ENCODE results near the gene BLCAP. TPM values are rescaled to one million over a fixed set of nuclear protein-coding genes. Genes with fewer than 3 reads are reported as not detected.

BLCAP gene
- total and polyA plus RNA-seq, 2 experiments from 2014 or later, result 62.2 to 64.8 TPM

GRCh38 chr20:37565134-37565811 is 37.6 kb upstream of the BLCAP start:
- Mint-ChIP-seq H3K27me3 (ENCODE audit: insufficient read depth, low read depth, poor library complexity) (peaks cover 6% of the 10 kb centered on the region), H3K27ac (no peak overlapping the region), H3K4me3 (no peak overlapping the region), H3K9me3 (no peaks in the 10 kb centered on the region), H3K4me1 (peaks cover 32% of the 10 kb centered on the region), H3K36me3 (ENCODE audit: low read depth) (no peaks in the 10 kb centered on the region)
- Histone ChIP-seq H3K79me2 (replicated peaks; ENCODE audit: insufficient read depth) (no peaks in the 10 kb centered on the region), H3K9me2 (ENCODE audit: insufficient read depth) (no peaks in the 10 kb centered on the region), H3K27ac (ENCODE audit: low read depth) (no peak overlapping the region), H3K4me1 (ENCODE audit: insufficient read depth) (peaks cover 29% of the 10 kb centered on the region), H3K27me3 (ENCODE audit: insufficient read depth) (no peaks in the 10 kb centered on the region), H3K36me3 (ENCODE audit: insufficient read depth) (no peaks in the 10 kb centered on the region; the same call in 1 of the 2 replicates), H2AFZ (peak overlapping the region; percentile 43; the same call in 1 of the 2 replicates), H4K20me1 (replicated peaks; ENCODE audit: insufficient read depth) (no peaks in the 10 kb centered on the region), H3K4me2 (no peak overlapping the region), H3F3A (replicated peaks; ENCODE audit: low read depth) (no peaks in the 10 kb centered on the region), H3K4me3 (no peak overlapping the region)
- TF ChIP-seq NANOG (IDR thresholded peaks at IDR 0.05; ENCODE audit: borderline replicate concordance) (no peak), CREB1 (CRISPR knock-in tag; IDR thresholded peaks at IDR 0.05; ENCODE audit: low read depth) (no peak), ZNF114 (CRISPR knock-in tag; IDR thresholded peaks at IDR 0.05) (no peak), JUNB (IDR thresholded peaks at IDR 0.05; ENCODE audit: unreplicated experiment) (no peak), ZNF331 (CRISPR knock-in tag; IDR thresholded peaks at IDR 0.05; ENCODE audit: low read depth) (no peak), REST (IDR thresholded peaks at IDR 0.05; ENCODE audit: unreplicated experiment) (no peak), POLR2AphosphoS5 (IDR thresholded peaks at IDR 0.05; ENCODE audit: low read depth) (no peak), STAT1 (IDR thresholded peaks at IDR 0.05; ENCODE audit: unreplicated experiment) (no peak), ETS1 (IDR thresholded peaks at IDR 0.05) (no peak), EZH2 (IDR thresholded peaks at IDR 0.05; ENCODE audit: low read depth, unreplicated experiment) (no peak), EZH2phosphoT487 (IDR thresholded peaks at IDR 0.05; ENCODE audit: unreplicated experiment) (no peak)
- TF ChIP-seq, protein P1, sequence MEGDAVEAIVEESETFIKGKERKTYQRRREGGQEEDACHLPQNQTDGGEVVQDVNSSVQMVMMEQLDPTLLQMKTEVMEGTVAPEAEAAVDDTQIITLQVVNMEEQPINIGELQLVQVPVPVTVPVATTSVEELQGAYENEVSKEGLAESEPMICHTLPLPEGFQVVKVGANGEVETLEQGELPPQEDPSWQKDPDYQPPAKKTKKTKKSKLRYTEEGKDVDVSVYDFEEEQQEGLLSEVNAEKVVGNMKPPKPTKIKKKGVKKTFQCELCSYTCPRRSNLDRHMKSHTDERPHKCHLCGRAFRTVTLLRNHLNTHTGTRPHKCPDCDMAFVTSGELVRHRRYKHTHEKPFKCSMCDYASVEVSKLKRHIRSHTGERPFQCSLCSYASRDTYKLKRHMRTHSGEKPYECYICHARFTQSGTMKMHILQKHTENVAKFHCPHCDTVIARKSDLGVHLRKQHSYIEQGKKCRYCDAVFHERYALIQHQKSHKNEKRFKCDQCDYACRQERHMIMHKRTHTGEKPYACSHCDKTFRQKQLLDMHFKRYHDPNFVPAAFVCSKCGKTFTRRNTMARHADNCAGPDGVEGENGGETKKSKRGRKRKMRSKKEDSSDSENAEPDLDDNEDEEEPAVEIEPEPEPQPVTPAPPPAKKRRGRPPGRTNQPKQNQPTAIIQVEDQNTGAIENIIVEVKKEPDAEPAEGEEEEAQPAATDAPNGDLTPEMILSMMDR (conservative IDR thresholded peaks at IDR 0.05; ENCODE audit: low read depth in 2 of 2), result no peak
- TF ChIP-seq, protein P2, sequence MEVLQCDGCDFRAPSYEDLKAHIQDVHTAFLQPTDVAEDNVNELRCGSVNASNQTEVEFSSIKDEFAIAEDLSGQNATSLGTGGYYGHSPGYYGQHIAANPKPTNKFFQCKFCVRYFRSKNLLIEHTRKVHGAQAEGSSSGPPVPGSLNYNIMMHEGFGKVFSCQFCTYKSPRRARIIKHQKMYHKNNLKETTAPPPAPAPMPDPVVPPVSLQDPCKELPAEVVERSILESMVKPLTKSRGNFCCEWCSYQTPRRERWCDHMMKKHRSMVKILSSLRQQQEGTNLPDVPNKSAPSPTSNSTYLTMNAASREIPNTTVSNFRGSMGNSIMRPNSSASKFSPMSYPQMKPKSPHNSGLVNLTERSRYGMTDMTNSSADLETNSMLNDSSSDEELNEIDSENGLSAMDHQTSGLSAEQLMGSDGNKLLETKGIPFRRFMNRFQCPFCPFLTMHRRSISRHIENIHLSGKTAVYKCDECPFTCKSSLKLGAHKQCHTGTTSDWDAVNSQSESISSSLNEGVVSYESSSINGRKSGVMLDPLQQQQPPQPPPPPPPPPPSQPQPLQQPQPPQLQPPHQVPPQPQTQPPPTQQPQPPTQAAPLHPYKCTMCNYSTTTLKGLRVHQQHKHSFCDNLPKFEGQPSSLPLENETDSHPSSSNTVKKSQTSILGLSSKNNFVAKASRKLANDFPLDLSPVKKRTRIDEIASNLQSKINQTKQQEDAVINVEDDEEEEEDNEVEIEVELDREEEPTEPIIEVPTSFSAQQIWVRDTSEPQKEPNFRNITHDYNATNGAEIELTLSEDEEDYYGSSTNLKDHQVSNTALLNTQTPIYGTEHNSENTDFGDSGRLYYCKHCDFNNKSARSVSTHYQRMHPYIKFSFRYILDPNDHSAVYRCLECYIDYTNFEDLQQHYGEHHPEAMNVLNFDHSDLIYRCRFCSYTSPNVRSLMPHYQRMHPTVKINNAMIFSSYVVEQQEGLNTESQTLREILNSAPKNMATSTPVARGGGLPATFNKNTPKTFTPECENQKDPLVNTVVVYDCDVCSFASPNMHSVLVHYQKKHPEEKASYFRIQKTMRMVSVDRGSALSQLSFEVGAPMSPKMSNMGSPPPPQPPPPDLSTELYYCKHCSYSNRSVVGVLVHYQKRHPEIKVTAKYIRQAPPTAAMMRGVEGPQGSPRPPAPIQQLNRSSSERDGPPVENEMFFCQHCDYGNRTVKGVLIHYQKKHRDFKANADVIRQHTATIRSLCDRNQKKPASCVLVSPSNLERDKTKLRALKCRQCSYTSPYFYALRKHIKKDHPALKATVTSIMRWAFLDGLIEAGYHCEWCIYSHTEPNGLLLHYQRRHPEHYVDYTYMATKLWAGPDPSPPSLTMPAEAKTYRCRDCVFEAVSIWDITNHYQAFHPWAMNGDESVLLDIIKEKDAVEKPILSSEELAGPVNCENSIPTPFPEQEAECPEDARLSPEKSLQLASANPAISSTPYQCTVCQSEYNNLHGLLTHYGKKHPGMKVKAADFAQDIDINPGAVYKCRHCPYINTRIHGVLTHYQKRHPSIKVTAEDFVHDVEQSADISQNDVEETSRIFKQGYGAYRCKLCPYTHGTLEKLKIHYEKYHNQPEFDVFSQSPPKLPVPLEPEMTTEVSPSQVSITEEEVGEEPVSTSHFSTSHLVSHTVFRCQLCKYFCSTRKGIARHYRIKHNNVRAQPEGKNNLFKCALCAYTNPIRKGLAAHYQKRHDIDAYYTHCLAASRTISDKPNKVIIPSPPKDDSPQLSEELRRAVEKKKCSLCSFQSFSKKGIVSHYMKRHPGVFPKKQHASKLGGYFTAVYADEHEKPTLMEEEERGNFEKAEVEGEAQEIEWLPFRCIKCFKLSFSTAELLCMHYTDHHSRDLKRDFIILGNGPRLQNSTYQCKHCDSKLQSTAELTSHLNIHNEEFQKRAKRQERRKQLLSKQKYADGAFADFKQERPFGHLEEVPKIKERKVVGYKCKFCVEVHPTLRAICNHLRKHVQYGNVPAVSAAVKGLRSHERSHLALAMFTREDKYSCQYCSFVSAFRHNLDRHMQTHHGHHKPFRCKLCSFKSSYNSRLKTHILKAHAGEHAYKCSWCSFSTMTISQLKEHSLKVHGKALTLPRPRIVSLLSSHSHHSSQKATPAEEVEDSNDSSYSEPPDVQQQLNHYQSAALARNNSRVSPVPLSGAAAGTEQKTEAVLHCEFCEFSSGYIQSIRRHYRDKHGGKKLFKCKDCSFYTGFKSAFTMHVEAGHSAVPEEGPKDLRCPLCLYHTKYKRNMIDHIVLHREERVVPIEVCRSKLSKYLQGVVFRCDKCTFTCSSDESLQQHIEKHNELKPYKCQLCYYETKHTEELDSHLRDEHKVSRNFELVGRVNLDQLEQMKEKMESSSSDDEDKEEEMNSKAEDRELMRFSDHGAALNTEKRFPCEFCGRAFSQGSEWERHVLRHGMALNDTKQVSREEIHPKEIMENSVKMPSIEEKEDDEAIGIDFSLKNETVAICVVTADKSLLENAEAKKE (CRISPR knock-in tag; IDR thresholded peaks at IDR 0.05), result no peak
- ATAC-seq (no peak), DNase-seq (ENCODE audit: low spot score) (no peak)

All from GM23338 (cell line).